Upper lobe of right lung (tissue), 1 donor: Measurements from ENCODE around the gene RMRP. TPM values are rescaled to one million over a fixed set of nuclear protein-coding genes. Genes with fewer than 3 reads are reported as not detected.

Experiments used
- ATAC-seq: fragments of 200-7000 bp; cut with Tn5 transposase; one replicate; pipeline ENCODE4 v1.9.1; 2020; ENCODE audit warnings: mild to moderate bottlenecking, moderate library complexity
- DNase-seq: peaks from one replicate; pipeline ENCODE4 v3.0.0-alpha.2; 2020
- H3K27ac ChIP-seq: fragments of 200-600 bp; one replicate; pipeline ENCODE4 v1.8.0; 2022
- H3K27me3 ChIP-seq: fragments of 200-600 bp; one replicate; pipeline ENCODE4 v1.8.0; 2022; ENCODE audit warnings: mild to moderate bottlenecking
- H3K36me3 ChIP-seq: fragments of 200-600 bp; one replicate; pipeline ENCODE4 v1.8.0; 2022
- H3K4me1 ChIP-seq: fragments of 200-600 bp; one replicate; pipeline ENCODE4 v1.8.0; 2022
- H3K4me3 ChIP-seq: fragments of 200-600 bp; one replicate; pipeline ENCODE4 v1.8.0; 2022; ENCODE audit warnings: mild to moderate bottlenecking
- H3K9me3 ChIP-seq: fragments of 200-600 bp; one replicate; pipeline ENCODE4 v1.8.0; 2022
- intact Hi-C: fragments of 100-400 bp; cut with DNase I; formaldehyde crosslinking; loops from one replicate; pipeline ENCODE4 v1.11.0; 2022
- long read RNA-seq: library from polyadenylated mRNA; unstranded; transcript quantifications from one replicate; pipeline ENCODE4 v2.0.0, GENCODE V29; 2021
- total RNA-seq: library from RNA; stranded (reverse); fragmentation: NEBNext Ultra II Directional; extraction: Animal tissue kit (Norgen Biotek cat#: 25700); gene quantifications from one replicate; pipeline ENCODE4 v1.2.1, GENCODE V29; 2021
- TF ChIP-seq, protein P1 (sequence below): fragments of 200-600 bp; IDR thresholded peaks from one replicate; pipeline ENCODE4 v1.8.0; 2022; ENCODE audit warnings: antibody characterized with exemption
- donor health status: DM: no; HTN: yes; CAD: no; lungs with severe emphysema.

The RMRP gene
- total RNA-seq = 30,828 TPM
- long read RNA-seq = 0 reads

- Histone ChIP-seq H3K36me3 (peaks cover 3% of the 10 kb centered on the region), H3K4me1 (peaks cover 28% of the 10 kb centered on the region), H3K4me3 (peak within 1 kb of the TSS; percentile 95), H3K27ac (peak within 1 kb of the TSS; percentile 99), H3K9me3 (no peaks in the 10 kb centered on the region), H3K27me3 (no peaks in the 10 kb centered on the region)
- ATAC-seq (peak; percentile 94), DNase-seq (peak; percentile 98)
- intact Hi-C loops = no loop called here
- TF ChIP-seq, protein P1, sequence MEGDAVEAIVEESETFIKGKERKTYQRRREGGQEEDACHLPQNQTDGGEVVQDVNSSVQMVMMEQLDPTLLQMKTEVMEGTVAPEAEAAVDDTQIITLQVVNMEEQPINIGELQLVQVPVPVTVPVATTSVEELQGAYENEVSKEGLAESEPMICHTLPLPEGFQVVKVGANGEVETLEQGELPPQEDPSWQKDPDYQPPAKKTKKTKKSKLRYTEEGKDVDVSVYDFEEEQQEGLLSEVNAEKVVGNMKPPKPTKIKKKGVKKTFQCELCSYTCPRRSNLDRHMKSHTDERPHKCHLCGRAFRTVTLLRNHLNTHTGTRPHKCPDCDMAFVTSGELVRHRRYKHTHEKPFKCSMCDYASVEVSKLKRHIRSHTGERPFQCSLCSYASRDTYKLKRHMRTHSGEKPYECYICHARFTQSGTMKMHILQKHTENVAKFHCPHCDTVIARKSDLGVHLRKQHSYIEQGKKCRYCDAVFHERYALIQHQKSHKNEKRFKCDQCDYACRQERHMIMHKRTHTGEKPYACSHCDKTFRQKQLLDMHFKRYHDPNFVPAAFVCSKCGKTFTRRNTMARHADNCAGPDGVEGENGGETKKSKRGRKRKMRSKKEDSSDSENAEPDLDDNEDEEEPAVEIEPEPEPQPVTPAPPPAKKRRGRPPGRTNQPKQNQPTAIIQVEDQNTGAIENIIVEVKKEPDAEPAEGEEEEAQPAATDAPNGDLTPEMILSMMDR = peak; percentile 48
Observed at GRCh38 chr9:35657546-35658136, at the start of gene RMRP. Gene RMRP (minus strand): TSS chr9:35658019.

GRCh38 chr9:35706951-35707350 lies 49.1 kb upstream of the RMRP start:
- DNase-seq = no peak

DNA sequence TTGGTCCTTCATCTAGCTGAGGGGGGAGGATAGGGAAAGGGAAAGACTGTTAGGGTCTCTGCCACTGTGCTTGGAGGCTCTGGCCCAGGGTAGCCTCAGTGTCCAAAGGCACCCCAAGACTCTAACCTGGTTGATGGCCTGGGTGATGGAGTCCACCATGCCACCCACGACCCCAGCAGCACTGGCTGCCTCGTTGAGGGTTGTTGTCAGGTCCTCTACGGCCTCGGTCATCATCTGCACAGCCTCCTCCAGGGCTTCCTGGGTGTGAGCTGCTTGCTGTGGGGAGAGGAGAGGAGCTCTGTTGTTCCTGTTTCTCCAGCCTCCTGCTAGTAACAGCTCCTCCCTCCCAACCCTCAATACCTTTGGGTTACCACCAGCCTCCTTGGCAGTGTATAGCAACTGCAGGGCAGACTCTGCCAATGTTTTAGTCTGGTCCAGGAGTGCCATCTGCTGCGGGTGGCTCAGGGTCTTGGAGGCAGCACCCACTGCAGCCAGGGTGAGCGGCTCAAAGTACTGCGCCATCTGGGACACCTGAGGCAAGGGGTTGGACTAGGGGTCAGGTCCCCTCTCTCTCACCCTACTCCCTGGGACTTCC lies 48.1 kb upstream of the RMRP start:
- Histone ChIP-seq H3K36me3 (peaks cover 100% of the 10 kb centered on the region), H3K4me1 (no peaks in the 10 kb centered on the region), H3K4me3 (no peak overlapping the region), H3K27ac (no peak overlapping the region), H3K27me3 (no peaks in the 10 kb centered on the region), H3K9me3 (no peaks in the 10 kb centered on the region)
- intact Hi-C loops = no loop called here
- ATAC-seq = no peak
- no peak for DNase-seq
- TF ChIP-seq, protein P1 = no peak

More at GRCh38 chr9:35706951-35707350, 49.1 kb upstream of the RMRP start:
- TF ChIP-seq, protein P1 = no peak
- H3K4me3 ChIP-seq = no peak overlapping the region
- H3K4me1 ChIP-seq = no peaks in the 10 kb centered on the region
- peaks cover 100% of the 10 kb centered on the region for H3K36me3 ChIP-seq
- intact Hi-C loops = no loop called here
- no peak for ATAC-seq
- no peaks in the 10 kb centered on the region for H3K27me3 ChIP-seq
- no peaks in the 10 kb centered on the region for H3K9me3 ChIP-seq
- H3K27ac ChIP-seq = no peak overlapping the region

DNA sequence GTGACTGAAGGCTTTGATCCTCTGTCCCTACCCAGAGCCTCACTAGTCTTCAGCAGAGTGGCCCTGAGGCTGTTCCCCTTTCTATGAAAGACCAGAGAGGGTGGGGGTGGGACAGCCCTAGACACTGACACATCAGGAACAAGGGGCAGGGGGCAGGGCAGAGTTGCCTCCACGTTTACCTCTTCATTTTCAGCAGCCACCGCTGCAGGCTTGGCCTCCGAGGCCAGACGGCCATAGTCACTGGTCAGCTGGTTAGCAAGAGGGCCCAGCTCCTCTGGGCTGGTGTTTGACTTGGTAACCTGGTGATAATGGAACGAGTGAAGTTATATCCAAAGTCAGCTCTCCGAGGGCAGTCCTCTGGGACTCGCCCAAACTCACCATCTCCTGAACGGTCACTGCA lies 47.6 kb upstream of the RMRP start:
- Histone ChIP-seq H3K4me3 (no peak overlapping the region), H3K27me3 (no peaks in the 10 kb centered on the region), H3K36me3 (peaks cover 100% of the 10 kb centered on the region), H3K27ac (no peak overlapping the region), H3K9me3 (no peaks in the 10 kb centered on the region), H3K4me1 (no peaks in the 10 kb centered on the region)
- ATAC-seq (no peak), DNase-seq (no peak)
- intact Hi-C loops = no loop called here
- TF ChIP-seq, protein P1 = no peak

- no peak for DNase-seq
- intact Hi-C loops = no loop called here
Observed at GRCh38 chr9:35703906-35704672, 46.3 kb upstream of the RMRP start.

More at GRCh38 chr9:35703906-35704672, 46.3 kb upstream of the RMRP start:
- Histone ChIP-seq H3K27me3 (no peaks in the 10 kb centered on the region), H3K9me3 (no peaks in the 10 kb centered on the region), H3K4me3 (no peak overlapping the region), H3K36me3 (peaks cover 100% of the 10 kb centered on the region), H3K27ac (no peak overlapping the region), H3K4me1 (no peaks in the 10 kb centered on the region)
- ATAC-seq = no peak
- TF ChIP-seq, protein P1 = no peak
